NCI-H2196 treated with DMSO at 0.1 percent for 48 hours (cell line): Measurements from ENCODE around the gene PPM1M.
"Not testable (repeated sequence)": the region's sequence is repeated elsewhere in the genome, so short reads cannot be mapped to it uniquely, and the experiment has no call there.

Source experiments
- DNase-seq: peaks from one replicate; lab custom pipeline; 2025; ENCODE audit not compliant: unreplicated experiment; lab: John Stamatoyannopoulos, UW

The PPM1M gene

DNA sequence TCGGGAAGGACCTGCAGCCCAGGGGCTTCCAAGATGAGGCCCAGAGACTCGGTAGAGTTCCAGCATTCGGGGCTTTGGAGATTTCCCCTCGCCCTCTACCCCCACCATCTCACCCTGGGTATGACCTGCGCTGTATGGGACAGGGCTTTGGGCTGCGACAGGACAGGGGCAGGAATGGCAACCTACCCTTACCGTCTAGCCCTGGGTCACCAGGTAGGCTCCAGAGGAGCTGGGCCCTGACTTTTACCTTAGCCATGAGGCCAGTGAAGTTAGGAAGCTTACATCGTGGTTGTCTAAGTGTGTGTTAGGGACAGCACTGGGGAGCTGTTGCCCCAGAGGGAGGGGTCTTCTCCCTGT lies 683 bp downstream of the PPM1M start:
- no peak for DNase-seq

DNA sequence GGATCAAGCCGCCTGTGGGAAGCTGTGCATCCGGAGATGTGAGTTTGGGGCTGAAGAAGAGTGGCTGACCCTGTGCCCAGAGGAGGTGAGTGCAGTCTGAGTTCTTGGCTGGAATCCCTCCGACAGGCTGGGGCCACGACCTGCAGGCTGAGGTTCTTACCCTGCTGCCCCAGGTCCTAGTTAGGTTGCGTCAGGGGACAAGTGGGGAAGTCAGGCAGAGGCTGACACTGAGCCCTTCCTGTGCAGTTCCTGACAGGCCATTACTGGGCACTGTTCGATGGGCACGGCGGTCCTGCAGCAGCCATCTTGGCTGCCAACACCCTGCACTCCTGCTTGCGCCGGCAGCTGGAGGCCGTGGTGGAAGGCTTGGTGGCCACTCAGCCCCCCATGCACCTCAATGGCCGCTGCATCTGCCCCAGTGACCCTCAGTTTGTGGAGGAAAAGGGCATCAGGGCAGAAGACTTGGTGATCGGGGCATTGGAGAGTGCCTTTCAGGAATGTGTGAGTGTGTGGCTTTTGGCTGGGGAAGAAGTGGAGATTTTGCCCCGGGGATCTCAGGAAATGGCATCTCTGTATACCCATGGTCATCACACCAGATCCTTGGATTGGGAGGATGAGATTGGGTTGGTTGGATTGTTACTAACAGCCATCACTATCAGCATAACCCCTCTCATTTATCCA lies 1.3 kb downstream of the PPM1M start:
- DNase-seq = no peak

DNA sequence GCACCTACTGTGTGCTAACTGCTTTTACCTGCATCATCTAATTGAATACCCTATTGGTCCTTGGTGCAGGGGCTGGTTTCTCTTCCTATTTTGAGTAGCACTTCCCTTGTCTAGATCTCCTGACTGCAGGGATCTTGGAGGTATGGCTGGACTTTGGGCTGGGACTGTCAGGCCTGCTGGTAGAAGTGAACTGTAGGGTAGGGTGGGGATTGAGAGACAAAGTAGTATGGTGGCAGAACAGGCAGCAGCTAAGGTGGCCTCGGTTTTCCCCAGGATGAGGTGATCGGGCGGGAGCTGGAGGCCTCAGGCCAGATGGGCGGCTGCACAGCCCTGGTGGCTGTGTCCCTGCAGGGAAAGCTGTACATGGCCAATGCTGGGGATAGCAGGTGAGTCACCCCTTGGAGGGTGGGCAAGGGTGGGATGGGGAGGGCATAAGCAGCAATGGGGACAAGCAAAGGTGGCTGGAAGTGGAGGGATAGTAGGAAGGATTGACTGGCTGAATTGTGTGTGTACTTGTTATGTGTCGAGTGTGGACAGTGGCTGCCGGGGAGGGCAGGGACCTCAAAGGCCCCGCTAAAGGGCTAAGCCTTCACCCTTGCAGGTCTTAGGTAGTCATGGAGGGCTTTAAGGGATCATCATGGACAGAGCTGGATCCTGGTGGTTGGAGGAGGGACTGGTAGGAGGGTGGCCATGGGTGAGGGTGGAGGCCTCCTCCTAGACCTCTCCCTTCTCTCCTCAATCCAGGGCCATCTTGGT lies 2.0 kb downstream of the PPM1M start:
- DNase-seq = no peak

DNA sequence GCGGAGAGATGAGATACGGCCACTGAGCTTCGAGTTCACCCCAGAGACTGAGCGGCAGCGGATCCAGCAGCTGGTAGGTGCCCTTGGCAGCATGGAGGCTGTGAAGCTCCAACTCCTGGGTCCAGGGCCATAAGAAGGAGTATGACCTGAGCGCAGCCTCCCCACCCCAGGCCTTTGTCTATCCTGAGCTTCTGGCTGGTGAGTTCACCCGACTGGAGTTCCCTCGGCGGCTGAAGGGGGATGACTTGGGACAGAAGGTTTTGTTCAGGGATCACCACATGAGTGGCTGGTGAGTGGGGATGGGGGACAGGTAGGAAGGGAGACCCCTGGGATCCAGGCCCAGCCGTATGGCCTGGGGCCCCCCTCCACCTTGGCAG lies 2.6 kb downstream of the PPM1M start:
- DNase-seq = no peak

DNA sequence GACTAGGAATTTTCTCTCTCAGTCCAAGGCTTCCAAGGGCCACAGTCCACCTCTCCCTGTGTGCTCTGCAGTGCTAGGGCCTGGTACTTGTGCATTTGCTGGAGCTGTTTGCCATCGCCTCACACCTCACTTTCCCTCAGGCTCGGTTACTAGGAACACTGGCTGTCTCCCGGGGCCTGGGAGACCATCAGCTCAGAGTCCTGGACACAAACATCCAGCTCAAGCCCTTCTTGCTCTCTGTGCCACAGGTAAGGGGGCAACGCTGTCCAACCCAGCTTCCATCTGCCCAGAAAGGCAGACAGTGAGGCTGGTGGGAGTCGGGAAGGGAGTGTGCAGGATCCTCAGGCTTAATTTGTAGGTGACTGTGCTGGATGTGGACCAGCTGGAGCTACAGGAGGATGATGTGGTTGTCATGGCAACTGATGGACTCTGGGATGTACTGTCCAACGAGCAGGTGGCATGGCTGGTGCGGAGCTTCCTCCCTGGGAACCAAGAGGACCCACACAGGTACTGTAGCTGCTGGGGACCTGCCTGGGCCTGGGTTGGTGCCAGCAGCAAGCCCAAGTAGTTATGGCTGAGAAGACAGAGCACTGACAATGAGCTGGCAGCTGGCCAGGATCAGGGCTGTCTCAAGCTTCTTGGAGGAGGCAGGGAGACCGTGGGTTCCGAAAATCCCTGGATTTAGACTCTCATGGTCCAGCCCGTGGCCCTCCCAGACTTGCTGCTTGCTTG lies 3.4 kb downstream of the PPM1M start:
- no peak for DNase-seq

DNA sequence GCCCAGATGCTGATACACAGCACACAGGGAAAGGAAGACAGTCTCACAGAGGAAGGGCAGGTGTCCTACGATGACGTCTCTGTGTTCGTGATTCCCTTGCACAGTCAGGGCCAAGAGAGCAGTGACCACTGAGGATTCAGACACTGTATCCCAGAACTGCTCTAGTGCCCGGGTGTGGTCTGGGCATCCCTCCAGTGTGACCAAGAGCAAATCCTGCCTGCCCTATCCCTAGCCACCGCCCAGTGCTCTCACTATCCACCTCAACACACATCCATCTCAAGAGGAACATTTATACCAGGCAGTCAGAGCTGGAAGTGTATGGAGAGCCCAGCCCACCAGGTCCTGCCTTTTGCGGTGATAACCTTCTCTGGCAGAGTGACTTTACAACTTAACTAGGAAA lies 4.1 kb downstream of the PPM1M start:
- no peak for DNase-seq

DNA sequence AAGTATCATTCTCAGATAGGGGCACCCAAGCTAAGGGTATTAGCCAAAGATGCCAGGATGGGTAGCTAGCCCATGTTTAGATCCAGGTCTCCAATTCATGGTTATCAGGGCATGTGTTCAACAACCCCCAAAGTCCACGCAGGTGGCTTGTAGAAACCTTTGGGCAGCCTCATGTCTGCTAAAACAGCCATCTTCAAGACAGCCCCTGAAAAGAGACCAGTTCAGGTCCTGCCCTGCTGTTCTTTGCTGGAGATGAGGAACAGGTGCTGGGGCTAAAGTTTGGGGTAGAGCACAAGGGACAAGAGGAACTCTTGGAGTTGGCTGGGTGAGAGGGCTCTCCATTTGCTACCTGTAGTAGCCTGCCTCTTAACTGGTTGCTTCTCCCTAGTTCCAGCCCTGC lies 4.6 kb downstream of the PPM1M start:
- no peak for DNase-seq

DNA sequence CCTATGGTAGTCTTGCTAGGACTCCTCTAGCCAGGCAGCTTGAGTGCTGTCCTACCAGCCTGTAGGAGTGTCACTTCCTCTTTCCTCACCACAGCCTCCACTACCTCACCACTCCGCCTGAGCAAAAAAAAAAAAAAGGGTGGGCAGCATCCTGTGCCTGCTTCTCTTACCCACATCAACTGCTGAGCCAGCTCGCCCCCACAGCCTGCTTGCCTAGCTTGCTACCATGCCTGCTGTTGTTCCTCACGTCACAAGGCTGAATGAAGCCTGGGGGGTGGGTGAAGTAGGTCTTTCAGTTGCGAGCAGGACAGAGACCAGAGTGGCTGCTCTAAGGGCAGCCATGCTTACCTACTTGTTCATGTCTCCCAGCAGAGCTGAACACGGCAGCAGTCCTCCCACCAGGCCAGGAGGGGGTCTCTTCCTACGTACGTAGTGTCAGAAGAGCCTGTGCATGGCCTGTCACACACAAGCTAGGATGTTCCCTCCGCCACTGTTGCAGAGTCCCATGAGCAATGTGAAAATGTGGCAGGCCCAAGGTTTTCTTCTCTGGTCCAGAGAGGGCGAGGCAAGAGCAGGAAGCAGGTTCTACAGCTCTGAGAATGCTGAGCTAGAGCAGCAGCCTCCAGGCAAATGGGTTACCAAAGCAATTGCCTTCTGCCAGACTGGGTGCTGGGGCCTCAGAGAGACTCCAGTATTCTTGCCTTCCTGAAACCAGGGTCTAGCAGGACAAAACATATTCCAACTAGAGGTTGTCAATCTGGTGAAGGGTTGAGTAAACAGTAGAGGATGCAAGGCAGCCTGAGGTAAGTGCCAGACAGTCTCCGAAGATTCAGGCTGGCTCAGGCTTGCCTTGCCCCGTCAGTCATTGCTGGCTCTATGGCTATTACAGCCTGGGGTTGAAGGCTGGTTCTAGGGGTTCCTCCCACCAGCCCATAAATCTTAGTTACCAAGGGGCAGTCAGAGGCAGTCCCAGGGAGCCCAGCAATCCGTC lies 8.1 kb downstream of the PPM1M start:
- DNase-seq = no peak

DNA sequence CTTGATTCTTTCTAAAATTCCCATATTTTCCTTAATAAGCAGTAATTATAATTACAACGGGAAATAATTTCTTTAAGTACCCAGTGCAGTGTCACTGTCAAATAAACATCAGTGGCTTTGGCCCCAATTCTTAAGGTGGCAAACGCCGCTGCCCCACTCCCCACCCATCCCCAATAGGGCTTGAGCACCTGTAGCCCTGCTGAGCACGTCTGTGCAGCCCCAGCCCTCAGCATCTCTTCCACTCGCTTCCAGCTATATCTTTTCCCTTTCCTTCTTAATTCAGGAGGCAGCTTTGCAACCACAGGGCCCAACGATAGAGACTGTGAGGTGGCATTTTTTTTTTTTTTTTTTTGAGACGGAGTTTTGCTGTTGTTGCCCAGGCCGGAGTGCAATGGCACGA lies 9.0 kb downstream of the PPM1M start:
- DNase-seq = no peak

DNA sequence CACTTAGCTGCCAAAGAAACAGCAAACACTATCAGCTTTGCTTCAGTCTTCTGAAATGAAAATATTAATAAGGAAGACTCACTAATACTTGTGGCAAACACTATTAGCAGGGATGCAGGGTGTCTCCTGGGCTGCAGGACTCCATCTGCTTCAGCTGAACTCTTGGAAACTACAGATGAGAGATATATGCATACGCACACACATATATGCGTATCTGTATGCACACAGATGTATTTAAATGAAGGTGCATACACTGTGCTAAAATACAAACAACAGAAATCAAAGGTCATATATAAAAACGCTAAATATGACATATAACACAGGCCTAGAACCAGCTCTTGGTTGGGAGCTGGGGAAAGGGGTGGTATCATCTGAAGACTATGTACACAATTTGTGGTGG lies 10.6 kb downstream of the PPM1M start:
- no peak for DNase-seq

DNA sequence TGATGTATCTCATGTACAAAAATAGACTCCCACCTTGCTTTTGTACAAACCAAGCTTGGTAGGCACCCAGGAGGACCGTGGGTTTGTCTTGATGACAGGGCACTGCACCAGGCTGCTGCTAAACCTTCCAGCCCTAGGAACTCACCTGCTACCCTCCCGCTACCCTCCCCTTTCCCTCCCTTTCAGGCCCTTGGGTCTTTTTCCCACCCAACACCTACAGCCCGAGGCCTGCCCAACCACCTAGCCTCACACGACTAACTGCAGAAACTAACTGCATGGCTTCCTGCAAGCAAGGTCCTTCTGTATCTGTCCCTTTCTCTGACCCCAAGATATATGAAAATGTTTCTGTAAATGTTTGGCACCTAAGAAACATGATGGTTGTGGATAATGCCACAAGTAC lies 11.1 kb downstream of the PPM1M start:
- DNase-seq = no peak

DNA sequence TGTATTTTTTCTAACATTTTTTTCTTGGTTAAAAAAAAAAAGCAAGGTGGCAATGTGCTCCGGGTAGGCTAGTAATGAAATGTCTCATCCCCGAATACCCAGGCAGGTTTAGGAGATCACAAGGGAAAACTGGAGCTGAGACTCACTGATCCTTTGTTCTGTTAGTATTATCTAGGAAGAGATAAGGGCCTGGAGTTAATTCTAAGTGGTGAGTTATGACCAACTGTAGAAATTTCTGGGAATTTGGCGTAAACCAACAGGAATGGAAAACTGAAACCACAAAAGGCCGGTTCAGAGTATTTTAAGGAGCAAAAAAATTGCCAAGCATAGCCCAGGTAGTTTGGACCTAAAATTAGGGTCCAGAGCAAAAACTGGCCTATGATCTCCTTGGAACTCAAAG lies 12.4 kb downstream of the PPM1M start:
- DNase-seq = no peak

DNA sequence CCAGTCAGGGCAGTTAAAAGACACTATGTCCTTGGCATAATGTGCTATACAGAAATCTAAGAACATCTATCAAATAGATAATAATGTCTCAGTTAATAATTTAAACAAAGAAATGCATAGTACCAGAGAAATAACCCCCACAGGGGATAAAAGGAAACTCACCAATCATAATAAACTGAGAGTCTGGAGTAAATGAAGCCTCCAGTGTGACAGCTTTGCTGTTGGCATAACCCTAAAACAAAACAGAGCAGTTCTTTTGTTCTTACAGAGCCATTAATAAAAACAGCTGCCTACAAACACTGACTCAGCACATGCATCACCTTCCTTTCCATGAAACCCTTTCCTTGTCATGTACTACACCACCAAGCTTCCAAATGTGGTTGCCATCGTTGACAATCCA lies 13.5 kb downstream of the PPM1M start:
- no peak for DNase-seq

DNA sequence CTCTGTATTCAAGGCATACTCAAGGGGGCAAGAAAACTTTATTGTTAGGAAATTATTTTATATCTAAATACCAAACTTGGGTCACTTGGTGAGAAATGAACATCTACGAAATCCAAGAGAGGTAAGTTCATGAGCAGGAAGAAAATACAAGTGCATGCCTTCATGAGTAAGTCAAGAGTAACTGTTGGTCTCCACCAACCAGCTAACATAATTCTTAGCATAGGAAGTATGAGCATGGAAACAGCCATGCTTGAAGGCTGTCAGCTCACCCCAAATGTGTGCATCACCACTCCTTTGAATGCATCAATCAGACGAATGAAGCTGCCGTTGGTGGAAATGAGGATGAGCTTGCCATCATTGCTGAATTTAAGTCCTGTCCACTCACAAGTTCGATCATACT lies 13.9 kb downstream of the PPM1M start:
- no peak for DNase-seq

DNA sequence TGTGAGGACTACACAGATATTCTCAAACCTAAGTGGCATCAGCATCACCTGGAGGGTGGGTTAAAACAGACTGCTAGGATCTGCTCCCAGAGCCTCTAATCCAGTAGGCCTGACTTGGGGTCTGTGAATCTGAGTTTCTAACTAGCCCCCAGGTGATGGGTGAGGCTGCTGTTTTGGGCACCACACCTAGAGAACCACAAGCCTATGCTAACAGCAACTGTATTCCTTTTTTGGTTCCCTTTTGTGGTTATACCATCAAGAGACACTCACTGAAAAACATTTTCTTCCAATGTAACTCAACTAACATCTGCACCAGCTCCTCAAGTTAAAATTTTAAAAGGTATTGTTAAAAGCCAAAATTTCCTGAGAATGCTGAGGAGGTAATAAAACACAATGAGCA lies 16.9 kb downstream of the PPM1M start:
- no peak for DNase-seq

DNA sequence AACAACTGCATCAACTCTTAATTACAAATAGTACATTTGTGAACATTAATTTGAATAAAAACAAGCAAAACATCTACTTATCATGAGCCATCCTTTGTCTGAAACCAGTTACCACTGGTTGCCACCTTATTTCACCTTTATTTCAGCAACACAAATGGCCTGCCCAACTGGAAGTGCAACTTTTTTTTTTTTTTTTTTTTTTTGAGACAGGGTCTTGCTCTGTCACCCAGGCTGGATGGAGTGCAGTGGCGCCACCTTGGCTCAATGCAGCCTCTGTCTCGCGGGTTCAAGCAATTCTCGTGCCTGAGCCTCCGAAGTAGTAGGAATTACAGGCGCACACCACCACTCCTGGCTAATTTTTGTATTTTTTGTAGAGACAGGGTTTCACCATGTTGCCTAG lies 19.8 kb downstream of the PPM1M start:
- no peak for DNase-seq

DNA sequence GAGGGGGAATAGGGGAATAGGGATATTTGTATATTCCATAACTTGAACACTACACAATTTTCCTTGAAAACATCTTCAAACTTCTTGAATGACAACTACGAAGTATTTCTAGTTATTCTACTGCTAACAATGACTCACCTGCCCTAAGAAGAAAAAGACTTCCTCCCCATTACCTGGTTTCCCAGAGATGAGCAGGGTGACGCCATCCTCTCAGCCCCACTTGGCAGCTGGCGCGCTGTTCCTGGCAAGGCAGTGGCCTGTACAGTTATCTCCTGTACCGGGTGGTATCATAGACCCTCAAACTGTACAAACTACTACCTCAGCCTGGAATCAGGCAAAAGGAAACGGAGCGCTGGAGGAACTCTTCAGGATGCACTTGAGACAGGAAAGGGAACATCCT lies 22.5 kb downstream of the PPM1M start:
- DNase-seq = no peak

DNA sequence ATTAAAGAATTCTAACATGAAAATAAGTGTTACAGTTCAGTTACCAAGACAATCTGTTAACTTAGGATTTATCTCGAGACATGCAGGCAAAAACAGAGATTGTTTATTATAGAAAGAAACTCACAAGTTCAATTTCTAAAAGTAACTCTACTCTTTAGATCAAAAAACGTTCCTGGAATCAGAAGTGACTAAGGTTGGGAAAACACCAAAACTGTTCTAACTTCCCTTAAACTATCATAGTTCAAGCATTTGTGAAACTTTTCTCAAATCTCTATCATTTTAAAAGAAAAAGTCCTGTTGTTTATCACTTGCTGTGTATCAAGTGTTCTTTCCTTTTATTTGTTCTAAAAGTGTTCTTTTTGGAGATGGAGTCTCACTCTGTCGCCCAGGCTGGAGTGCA lies 24.2 kb downstream of the PPM1M start:
- no peak for DNase-seq

DNA sequence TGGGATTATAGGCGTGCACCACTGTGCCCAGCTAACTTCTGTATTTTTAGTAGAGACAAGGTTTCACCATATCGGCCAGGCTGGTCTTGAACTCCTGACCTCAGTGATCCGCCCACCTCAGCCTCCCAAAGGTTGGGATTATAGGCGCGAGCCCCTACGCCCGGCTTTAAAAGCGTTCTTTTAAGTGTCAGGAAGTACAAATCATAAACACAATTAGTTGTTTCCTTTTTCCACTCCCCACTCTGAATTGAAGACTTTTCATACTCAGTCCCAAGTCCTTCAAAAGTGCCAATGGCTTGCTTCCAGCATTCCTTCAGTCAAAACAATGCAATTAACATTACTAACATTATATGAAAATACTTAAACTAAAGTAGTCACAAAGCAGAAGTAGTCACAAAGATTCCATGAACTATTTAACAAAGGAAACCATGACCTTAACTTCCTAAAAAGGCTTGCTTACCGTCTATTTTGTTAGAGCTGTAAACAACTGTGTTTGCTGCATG lies 24.7 kb downstream of the PPM1M start:
- DNase-seq = no peak

DNA sequence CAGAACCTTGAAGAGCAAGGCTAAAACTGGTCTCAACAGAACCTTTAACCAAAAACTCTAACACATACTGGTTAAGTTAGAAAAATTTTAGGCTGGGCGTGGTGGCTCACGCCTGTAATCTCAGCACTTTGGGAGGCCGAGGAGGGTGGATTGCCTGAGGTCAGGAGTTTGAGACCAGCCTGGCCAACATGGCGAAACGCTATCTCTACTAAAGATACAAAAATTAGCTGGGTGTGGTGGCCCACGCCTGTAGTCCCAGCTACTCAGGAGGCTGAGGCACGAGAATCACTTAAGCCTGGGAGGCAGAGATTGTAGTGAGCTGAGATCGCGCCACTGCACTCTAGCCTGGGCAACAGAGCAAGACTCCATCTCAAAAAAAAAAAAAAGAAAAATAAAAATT lies 26.6 kb downstream of the PPM1M start:
- not testable (repeated sequence) for DNase-seq

DNA sequence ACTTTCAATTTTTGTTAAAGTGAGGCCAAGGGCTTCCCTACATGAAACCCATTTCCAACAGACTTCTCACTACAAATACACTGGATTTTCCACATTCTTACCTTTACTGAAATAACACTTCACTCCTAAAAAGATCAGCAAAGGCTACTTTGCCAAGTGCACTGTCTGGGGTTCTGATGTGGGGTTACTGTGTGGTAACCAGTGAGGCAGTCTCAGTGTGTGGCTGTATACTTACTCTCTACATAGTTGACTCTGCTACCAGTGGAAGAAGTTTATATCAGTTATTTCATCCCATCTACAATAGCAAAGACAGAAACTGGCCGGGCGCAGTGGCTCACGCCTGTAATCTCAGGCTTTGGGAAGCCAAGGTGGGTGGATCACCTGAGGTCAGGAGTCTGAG lies 27.3 kb downstream of the PPM1M start:
- no peak for DNase-seq
